HEK293 (cell line): ENCODE measurements around the gene EID2.

ENCODE experiments used
- CTCF ChIA-PET: fragments of 350-600 bp; formaldehyde crosslinking; extraction: SDS; loops from one replicate; lab custom pipeline; 2021; ENCODE audit warnings: antibody characterized with exemption; lab: Yijun Ruan, JAX
- POLR2A ChIA-PET: fragments of 300-600 bp; formaldehyde crosslinking; extraction: SDS; loops from one replicate; lab custom pipeline; 2020; ENCODE audit warnings: antibody characterized with exemption, inconsistent platforms; lab: Yijun Ruan, JAX
- H3K27ac ChIP-seq: fragments of 200-500 bp; sonication (Bioruptor generic); 2 replicates; pipeline ENCODE4 v1.5.1; 2014; ENCODE audit warnings: low read depth, low read length, control low read depth, inconsistent platforms; ENCODE audit errors: extremely low read depth
- H3K36me3 ChIP-seq, 2 experiments: fragments of 200-500 bp in 1 of 2; sonication (Bioruptor generic) in 1 of 2; 1 replicate in 1 of 2; 2 replicates in 1 of 2; pipeline ENCODE4 v1.5.1; 2014 to 2017; ENCODE audit warnings: inconsistent platforms in 2 of 2, low read length in 2 of 2; ENCODE audit not compliant: control insufficient read depth in 2 of 2, insufficient read depth in 1 of 2
- H3K4me1 ChIP-seq: fragments of 200-500 bp; sonication (Bioruptor generic); 2 replicates; pipeline ENCODE4 v1.5.1; 2014; ENCODE audit warnings: mild to moderate bottlenecking, low read length, inconsistent platforms; ENCODE audit not compliant: control insufficient read depth, insufficient read depth
- H3K4me3 ChIP-seq: 2 replicates; pipeline ENCODE4 v1.5.1; 2011; ENCODE audit warnings: low read depth, mild to moderate bottlenecking, control low read depth, low read length, moderate library complexity
- H3K9me3 ChIP-seq: fragments of 200-500 bp; sonication (Bioruptor generic); 2 replicates; pipeline ENCODE4 v1.5.1; 2014; ENCODE audit warnings: low read depth, low read length, inconsistent platforms; ENCODE audit not compliant: control insufficient read depth, insufficient read depth
- KLF1 ChIP-seq: fragments of 450-650 bp; formaldehyde crosslinking; IDR thresholded peaks from 2 replicates; pipeline ENCODE4 v1.5.1; 2016; ENCODE audit warnings: missing biosample characterization, missing genetic modification characterization
- SALL2 ChIP-seq: fragments of 450-650 bp; formaldehyde crosslinking; IDR thresholded peaks from 2 replicates; pipeline ENCODE4 v1.5.0; 2017; ENCODE audit warnings: missing biosample characterization, mild to moderate bottlenecking, missing genetic modification characterization, borderline replicate concordance
- ZBTB8A ChIP-seq: fragments of 450-650 bp; formaldehyde crosslinking; IDR thresholded peaks from 2 replicates; pipeline ENCODE4 v1.5.1; 2016; ENCODE audit warnings: missing biosample characterization, missing genetic modification characterization
- ZNF202 ChIP-seq: fragments of 450-650 bp; formaldehyde crosslinking; IDR thresholded peaks from 2 replicates; pipeline ENCODE4 v1.5.1; 2016; ENCODE audit warnings: missing biosample characterization, missing genetic modification characterization, borderline replicate concordance
- ZNF239 ChIP-seq: fragments of 450-650 bp; formaldehyde crosslinking; IDR thresholded peaks from 2 replicates; pipeline ENCODE4 v1.5.1; 2016; ENCODE audit warnings: missing biosample characterization, missing genetic modification characterization
- ZNF335 ChIP-seq: fragments of 450-650 bp; formaldehyde crosslinking; conservative IDR thresholded peaks from 2 replicates; pipeline ENCODE4 v1.5.1; 2016; ENCODE audit warnings: missing biosample characterization, missing genetic modification characterization
- ZNF341 ChIP-seq: fragments of 450-650 bp; formaldehyde crosslinking; IDR thresholded peaks from 2 replicates; pipeline ENCODE4; 2016; ENCODE audit warnings: low read depth, missing biosample characterization, missing genetic modification characterization
- ZNF473 ChIP-seq: fragments of 450-650 bp; formaldehyde crosslinking; IDR thresholded peaks from 2 replicates; pipeline ENCODE4 v1.5.1; 2017; ENCODE audit warnings: missing biosample characterization, missing genetic modification characterization

The EID2 gene

DNA sequence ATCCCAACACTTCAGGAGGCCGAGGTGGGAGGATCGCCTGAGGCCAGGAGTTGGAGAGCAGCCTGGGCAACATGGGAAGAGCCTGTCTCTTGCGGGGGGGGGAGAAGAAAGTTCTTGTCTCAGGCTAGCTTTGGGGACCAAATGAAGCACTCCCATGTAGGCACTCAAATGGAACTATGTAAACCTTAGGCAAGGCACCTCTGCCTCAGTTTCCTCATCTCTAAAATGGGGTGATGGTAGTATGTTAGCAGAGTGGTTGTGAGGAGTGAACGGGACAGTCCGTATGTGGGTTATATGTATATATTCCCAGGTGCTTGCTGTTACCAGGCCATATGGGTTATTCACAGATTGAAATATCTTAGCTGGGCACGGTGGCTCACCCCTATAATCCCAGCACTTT lies 47.7 kb downstream of the EID2 start:
- H3K36me3 ChIP-seq = peaks cover 42 to 57% of the 10 kb centered on the region in 2 experiments
- no peak for TF ChIP-seq ZNF473 (tag by site-specific recombination)
- TF ChIP-seq ZNF341 (tag by site-specific recombination) = peak; percentile 35; the same call in 1 of the 2 replicates
- peak overlapping the region; percentile 16; the same call in 1 of the 2 replicates for H3K27ac ChIP-seq
- ChIA-PET POLR2A (interaction anchor here (0.9 to 2.0 kb wide), 3 partner anchors 21 to 57 kb away, joined by 4 to 10 read pairs (median 5); partner anchors contain the start of genes EID2B and RPS16), CTCF (interaction anchor here (0.9 to 4.1 kb wide), 5 partner anchors 9 to 52 kb away, joined by 3 to 21 read pairs (median 9); no protein-coding TSS in a partner anchor)
- H3K9me3 ChIP-seq = no peaks in the 10 kb centered on the region
- H3K4me1 ChIP-seq = no peaks in the 10 kb centered on the region; the same call in 1 of the 2 replicates
- H3K4me3 ChIP-seq = no peak overlapping the region

DNA sequence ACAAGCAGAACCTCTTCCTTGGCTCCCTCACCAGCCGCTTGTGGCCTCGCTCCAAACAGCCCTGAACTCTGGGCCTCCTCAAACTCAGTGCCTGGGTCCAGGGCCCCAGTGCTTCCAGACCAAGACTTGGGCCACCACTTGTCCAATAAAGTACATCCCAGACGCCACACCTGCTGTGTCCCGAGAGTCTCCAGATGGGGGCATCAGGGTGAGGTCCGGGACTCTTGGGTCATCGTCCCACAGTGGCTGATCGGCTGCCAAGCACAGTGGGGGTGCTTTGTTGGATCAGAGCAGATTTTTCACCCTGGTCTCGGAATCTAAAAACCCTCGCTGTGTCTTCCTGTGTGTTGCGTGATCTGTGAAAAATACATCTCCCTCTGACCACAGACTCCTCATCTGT lies 50.2 kb downstream of the EID2 start:
- ChIA-PET CTCF (interaction anchor here (0.7 to 4.1 kb wide), 4 partner anchors 10 to 92 kb away, joined by 3 to 21 read pairs (median 4); no protein-coding TSS in a partner anchor), POLR2A (interaction anchor here (0.8 to 1.9 kb wide), 4 partner anchors 9 to 54 kb away, joined by 3 to 10 read pairs (median 5); partner anchors contain the start of genes RPS16 and TIMM50)
- TF ChIP-seq ZBTB8A (tag by site-specific recombination) = no peak
- TF ChIP-seq ZNF239 (tag by site-specific recombination) = no peak
- no peak for TF ChIP-seq ZNF335
- TF ChIP-seq SALL2 = no peak
- 0 out of 2 replicates have a peak, but pooled peaks have one; percentile 32 for TF ChIP-seq KLF1 (tag by site-specific recombination)
- TF ChIP-seq ZNF202 (tag by site-specific recombination) = no peak
- Histone ChIP-seq H3K36me3 (peaks cover 66 to 82% of the 10 kb centered on the region in 2 experiments), H3K9me3 (no peaks in the 10 kb centered on the region), H3K4me1 (no peaks in the 10 kb centered on the region), H3K4me3 (no peak overlapping the region), H3K27ac (no peak overlapping the region)
